ENCODE results near the gene C1orf216.
"Not testable (repeated sequence)": the region's sequence is repeated elsewhere in the genome, so short reads cannot be mapped to it uniquely, and the experiment has no call there.

The C1orf216 gene, protein sequence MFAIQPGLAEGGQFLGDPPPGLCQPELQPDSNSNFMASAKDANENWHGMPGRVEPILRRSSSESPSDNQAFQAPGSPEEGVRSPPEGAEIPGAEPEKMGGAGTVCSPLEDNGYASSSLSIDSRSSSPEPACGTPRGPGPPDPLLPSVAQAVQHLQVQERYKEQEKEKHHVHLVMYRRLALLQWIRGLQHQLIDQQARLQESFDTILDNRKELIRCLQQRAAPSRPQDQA

DNA sequence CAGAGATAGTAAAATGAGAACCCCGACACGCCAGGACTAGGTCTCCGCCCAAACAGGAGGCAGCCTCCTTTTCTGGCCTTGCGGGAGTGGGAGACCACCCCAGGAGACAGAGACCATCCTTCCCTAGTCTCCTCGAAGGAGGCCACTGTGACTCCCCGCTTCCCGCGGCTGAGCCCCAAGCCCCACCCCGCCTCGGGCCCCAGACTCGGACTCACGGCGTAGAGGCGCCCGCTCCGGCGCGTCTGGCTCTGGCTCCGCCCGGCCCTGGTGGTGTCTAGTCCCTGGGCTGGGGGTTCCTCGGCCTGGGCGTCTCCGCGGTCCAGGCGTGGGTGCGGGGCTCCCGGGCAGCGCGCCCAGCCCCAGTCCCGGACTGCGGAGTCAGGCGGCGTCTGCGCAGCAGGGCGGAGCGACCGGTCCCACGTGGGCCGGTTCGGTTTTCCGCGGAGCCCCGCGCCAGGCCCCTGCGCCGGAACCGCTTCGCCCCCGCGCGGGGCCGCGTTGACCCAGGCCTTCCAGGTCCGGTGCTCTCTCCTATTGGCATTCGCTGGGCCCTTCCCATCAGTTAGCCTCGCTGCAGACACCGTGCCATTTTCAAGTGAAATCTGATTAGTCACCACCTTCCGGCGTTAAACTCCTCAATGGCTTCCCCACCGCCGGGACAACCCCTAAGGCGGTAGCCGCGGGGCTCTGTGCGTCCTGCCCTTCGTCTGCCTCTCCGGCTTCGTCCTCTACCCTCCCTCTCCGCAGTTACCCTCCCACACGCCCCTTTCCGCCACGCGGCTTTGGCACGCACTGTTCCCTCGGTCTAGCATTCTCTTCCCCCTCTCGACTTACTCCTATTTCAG is at the start of gene C1orf216:
TSS of gene C1orf216 (minus strand) at position 393 of the 845 bp plus-strand sequence. CDS start 2,563 bp downstream, outside the sequence.
- DNase-seq: peak in 48 of 51 donors; percentile 33 to 88 (median 66)

DNA sequence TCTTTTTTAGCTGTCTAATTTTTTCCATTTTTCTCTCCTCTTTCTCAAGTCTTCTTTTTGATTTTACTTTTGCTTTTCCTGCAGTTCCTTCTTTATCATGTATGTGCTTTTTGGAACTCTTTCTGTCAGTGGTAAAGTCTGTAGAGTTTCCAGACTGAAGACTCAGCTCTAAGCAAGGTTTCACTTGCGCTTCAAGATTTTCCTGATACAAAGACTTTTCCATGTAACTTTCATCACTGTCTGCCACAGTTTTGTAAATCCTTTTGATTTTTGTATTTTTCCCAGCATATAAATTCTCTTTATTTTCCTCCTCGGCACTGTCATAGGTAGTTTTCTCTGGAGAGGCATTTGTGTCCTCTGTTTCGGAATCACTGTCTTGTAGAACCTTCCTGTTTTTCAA is 45.6 kb upstream of the C1orf216 start:
- DNase-seq: no peak

DNA sequence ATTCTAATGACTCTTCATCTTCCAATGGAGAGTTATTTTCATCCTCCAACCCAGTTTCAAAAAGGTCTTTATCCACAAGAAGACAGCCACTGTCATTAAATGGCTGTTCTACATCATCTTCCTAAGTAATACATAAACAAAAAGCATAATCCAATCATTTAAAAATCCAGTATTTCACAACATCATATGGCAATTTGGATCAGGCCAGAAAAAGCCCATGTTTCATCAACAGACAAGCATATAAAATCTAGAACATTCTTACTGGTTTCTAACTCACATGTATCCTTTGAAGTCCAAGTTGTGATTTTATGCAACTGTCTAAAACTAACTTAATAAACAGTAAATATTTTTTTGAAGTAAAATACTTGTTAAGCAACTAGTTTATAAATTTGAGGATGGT is 44.5 kb upstream of the C1orf216 start:
- no peak for DNase-seq

DNA sequence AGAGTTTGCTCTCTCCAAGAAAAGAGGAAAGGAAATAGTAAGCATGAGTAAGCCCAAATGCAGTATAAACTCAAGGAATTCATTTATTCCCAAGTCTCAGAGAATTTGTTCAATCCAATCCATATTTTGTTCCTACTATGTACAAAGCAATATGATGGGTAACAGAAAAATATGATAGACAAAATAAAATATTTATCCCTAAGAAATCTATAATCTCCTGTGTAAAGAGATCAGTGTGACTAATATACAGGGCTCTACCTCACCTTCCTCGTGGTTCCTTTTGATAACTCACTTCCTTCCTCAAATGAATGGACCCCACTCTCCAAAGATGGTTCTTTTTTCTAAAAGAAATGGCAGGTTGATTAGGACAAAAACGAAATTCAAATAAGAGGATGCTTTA is 43.5 kb upstream of the C1orf216 start:
- no peak for DNase-seq

DNA sequence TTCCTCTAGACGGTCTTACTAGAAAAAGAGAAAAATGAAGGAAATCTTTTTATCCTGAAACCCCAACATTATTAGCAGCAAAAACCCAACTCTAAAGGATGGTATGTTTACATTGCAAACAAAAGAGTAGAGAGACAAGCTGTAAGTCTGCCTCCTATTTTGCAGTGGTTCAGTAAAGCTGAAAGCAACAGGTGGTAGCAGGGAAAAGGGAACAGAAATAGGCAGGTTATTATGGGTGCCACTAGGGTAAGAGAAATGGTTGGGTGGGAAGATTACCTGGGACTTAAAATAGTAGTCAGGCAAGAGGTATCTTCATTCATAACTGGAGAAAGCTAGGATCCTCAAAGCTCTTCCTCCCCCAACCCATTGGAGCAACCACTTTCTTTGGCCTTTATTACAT is 37.4 kb upstream of the C1orf216 start:
- no peak for DNase-seq

DNA sequence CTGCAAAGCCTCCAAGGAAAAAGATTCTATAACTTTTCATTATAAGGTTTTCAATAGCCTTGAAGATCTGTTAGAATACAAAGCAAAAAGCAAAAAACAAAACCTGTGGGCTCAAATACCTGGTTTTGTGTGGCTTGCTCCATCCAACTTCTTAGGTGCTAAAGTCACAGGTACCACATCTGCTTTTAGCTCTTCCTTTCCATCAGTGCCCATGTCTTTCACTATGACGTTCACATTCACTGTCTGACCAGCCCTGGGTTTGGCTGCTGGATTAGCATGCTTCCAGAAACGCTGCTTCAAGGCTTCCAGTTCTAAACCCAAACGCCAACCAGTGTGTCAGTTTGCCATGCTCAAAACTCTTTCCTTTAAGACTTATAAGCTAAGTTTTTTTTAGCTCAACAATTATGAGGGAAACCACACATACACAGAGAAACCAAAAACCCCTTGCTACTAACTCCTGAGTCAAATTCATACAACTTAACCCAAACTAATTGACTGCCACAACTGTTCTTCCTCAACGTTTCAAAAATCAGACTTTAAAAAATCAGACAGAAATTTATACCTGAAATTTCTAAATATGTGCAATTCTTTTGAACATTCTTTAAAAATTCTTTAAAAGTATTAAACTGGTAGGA is 35.1 kb upstream of the C1orf216 start:
- DNase-seq: no peak

DNA sequence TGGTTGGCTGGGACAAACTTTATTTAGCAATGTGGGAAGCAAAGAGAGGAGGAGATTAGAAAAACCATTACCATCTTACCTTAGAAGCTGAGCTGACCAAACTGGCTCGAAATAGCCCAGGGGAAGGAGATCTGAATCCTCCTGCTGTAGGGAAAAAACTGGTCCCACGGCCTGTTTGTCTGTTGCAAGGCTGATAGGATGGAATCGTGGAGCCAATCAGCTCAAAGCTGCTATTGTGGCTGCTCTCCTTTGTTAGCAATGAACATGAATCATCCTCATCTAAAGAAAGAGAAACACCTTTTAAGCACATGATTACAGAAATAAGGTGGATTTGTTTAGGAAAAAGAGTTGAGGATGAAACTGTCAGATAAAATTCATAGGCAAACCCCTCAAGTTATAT is 29.6 kb upstream of the C1orf216 start:
- peak in 3 of 51 donors; percentile 7 to 26 (median 10) for DNase-seq

DNA sequence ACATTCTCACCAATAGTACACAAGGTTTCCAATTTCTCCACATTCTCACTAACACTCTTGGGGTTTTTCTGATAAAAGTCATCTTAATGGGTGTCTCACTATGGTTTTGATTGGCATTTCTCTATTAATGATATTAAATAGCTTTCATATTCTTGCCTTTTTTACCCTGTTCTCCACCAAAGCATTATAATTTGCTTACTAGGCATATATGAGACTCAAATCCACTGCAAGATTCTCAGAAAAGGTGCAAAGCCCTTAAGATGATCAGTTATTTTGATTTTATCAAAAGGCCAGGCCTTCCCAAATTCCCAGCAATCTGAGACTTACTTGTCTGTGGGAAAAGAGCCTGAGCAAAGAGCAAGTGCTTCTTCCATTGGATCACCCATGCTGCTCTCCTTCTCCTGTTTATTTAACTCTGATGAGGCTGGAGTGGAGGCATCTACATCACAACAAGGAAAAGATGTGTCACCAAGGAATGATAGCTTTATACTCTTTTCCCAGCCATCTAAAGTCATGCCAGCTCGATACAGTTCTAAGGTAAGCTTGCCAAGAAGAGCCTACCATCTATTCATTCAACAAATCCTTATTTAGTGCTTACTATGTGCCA is 26.5 kb upstream of the C1orf216 start:
- no peak for DNase-seq

DNA sequence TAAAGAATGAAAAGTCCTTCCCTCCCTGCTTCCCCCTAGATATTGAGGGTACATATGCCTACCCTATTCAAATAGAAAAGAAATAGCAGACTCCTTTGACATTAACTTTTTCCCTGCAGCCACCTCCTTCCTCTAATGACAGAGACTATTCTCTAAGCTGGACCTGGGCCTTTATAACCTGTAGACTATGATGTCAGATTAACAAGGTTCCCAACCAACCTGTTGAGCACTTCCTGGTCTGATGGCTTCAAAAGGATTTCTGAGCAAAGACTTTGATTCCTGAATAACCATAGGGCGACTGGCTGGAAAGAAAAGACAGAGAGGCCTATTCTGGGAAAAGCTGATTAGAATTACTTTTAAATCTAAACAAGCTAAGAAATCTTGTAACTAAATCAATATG is 18.4 kb upstream of the C1orf216 start:
- no peak for DNase-seq

DNA sequence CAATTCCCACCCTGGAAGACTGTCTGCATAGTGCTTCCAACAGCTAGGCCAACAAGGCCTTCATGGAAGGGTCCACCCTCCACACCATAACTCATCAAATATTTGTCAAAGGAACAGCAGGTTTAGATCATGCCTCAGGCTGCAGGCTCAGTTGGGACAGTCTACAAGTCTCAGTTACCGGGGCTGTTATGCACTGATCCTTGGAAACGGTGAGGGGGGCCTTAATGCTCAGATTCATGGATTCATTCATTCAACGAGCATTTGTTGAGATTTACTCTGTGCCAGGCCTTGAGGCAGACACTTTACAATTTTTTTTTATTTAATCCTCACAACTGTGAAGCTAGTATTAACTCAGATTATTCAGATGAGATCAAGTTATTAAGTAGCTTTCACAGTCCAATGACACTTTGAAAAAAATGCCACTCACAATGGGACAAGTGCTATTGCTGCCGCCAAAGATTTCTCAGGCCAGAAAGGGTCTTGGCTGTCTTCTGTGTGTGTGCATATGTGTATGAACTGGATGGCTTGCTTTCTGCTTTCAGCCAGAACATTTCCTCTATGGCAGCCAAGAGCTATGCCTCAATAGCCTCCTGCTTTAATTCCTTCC is 8.9 kb upstream of the C1orf216 start:
- no peak for DNase-seq

DNA sequence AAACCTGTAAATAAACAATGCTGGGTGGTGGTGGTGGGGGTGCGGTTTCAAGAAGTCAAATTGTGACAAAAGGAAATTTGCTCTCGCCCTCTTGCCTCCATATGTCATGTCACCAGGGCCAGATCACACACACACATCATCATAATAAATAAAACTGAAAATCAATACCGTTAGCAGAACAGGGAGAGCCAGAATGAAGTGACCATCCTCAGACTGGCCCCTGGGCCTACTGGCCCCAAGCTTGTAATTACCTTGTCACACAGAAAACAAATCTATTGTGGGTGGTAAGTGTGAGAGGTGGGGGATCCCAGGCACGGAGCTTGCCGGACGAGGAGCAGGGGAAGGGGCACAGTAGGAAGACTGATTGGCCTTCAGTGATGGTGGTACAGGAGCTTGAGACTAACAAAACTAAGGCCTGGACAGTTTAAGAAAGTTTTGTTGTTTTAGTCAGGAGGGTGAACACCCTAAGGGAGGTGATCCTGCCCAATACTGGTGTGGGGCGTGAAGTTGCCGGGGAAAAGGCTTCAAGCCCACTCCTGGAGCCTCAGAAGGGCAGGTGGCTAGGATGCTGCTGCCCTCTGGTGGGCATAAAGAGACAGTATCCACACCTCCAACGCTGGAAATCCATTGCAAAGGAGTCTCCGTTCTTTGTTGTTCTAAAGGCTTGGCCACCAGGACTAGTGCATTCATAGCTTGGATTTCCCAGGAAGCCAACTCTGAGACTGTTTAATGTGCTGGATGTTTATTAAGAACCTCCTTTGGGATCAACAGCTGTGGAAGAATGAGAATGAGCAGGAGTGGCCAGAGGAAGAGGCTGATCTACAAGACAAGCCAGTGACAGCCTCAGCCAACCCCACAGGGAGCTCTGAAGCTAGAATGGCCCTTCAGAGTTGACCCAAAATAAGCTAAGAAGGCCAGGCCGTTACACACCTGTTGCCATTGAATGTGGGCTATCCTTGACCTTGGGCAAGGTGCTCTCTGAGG is 8.1 kb upstream of the C1orf216 start:
- peak in 39 of 51 donors; percentile 3 to 75 (median 34) for DNase-seq

DNA sequence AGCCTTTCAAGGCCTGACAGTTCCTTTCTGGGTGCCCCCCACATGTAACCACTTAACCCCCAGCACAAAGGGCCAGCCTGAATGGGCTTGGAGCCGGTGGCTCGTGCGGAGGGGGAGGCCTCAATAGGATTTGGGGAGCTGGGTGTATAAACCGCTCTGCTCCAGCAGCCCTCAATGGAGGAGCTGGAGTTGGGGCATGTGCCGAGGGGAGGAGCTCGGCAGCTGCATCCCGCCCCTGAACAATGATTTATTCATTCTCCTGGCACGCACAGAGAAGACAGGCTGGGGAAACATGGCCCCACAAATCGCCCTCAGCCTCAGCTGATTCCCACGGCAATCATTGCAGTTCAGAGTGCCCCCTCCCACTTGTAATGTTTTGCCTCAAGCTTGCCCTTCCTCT is 6.9 kb upstream of the C1orf216 start:
- peak in 41 of 51 donors; percentile 4 to 80 (median 55) for DNase-seq

DNA sequence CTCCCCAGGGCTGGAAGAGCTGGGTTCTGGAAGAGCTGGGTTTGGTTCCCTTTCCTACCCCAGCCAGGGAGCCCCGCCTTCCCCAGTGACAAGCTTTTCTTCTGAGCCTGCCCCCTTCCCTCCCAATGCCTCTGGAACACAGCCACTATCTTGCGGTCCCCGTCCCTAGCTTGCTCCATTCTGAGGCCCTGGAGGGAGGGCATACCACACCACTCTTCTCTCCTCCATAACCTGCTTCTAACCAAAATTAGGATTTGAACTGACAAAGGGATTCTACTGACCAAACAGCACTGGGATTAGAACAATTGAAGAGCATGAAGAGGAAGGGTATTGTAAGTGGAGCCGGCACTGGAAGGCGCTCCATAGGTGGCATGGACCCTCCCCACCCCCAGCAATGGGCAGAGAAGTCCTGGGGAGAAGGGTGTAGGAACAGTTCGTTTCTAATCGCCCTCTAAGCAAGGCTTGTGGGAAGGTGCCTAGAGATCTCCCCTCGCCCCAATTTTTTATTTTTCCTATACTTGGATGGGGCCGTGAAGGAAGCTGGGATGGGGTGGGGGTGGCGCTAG is 690 bp downstream of the C1orf216 start:
- peak in 37 of 51 donors; percentile 3 to 64 (median 26) for DNase-seq

DNA sequence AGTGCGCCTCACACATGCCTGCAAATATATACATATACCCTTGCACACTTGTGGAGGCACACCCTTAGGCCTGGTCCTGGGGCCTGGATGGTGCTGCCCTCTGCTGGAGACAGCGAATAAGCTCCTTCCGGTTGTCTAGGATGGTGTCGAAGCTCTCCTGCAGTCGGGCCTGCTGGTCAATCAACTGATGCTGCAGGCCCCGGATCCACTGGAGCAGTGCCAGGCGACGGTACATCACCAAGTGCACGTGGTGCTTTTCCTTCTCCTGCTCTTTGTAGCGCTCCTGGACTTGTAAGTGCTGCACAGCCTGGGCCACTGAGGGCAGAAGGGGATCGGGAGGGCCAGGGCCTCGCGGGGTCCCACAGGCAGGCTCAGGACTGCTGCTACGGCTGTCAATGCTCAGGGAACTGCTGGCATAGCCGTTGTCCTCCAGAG is 3.1 kb downstream of the C1orf216 start:
- DNase-seq: peak in 47 of 51 donors; percentile 7 to 81 (median 55)

DNA sequence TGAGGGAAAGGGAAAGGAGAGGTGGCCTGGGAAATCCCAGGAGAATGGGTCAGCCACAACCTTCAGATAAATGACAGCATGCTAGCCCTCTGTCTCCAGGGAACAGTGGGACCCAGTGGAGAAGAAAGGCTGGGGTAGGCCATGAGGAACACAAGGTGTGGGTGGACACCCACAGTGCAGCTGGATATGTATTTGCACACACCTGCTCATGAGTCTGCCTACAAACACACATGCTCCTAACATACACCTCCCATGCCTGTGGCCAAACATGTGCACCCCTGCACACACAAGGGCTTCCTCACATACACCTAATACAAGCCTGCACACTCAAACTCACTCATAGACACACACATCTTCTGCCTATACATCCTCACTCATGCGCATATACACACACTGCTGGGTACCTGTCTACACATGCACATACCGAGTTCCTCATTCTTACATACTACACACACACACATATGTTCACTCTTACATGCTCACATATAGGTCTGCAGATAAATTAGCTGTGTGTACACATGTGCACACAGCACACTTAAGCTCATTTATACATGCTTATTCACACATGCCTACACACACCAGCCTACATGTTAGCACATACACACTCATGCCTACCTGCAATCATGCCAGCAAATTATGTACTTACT is 3.6 kb downstream of the C1orf216 start:
- no peak for DNase-seq

DNA sequence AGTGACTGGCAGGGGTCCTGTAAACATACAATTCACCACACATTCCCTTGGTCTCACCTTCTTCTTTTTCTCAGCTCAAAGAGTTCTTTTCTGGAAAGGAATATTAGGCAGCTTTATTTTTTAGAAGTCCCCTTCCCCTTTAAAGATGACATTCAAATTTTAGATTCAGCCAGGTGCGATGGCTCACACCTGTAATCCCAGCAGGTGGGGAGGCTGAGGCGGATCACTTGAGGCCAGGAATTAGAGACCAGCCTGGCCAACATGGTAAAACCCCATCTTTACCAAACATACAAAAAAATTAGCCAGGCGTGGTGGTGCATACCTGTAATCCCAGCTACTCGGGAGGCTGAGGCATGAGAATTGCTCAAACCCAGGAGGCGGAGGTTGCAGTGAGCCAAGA is 7.6 kb downstream of the C1orf216 start:
- DNase-seq: not testable (repeated sequence)

DNA sequence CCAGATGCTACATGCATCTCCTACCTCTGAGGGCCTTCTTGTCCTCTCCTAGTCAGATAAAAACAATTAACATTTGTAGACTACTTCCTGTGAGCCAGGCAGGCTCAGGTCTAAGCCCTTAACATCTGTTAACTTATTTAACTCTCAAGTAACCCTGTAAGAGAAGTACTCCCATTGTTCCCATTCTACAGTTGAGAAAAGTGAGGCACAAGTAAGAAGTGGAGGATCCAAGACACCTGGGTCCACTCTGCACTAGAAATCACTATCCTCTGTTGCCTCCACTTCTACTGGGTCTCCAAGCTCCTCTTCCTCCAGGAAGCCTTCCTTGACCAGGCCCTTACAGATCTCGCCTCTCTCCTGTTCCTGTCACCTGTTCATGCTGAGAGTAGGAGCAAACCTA is 9.7 kb downstream of the C1orf216 start:
- no peak for DNase-seq

DNA sequence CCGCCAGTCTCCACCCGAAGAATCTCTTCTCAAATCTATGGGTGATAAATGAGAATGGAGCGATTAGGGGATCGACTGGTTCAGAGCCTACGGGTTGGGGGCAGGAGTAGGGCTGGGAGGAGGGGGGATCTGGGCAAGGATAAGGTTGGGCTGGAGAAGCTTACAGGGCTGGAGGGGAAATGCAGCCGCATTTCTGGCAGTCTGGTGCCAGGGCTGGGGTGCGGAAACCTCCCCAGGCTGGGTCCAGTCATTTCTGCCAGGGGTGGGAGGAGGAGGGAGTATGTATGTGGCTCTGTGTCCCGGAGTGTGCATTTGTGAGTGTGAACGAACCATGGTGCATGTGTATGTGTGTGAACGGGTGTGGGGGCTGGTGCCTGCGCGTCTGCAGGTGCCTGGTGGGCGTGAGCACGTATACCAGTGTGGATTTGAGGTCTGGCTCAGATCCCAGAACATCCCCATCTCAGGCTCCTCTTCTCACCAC is 10.2 kb downstream of the C1orf216 start:
- peak in 5 of 51 donors; percentile 9 to 53 (median 21) for DNase-seq
